H54 (cell line): ENCODE results near the gene ARHGAP25.
"Not testable (repeated sequence)": the region's sequence is repeated elsewhere in the genome, so short reads cannot be mapped to it uniquely, and the experiment has no call there.

Source experiments
- DNase-seq: peaks from one replicate; pipeline ENCODE4 v3.0.0; 2011; ENCODE audit warnings: low spot score, mixed read lengths; ENCODE audit not compliant: insufficient read length
- FAIRE-seq: peaks from 3 replicates; lab custom pipeline; 2011; peaks lifted over from hg19 to GRCh38; lab: Jason Lieb, UNC
- POLR2A ChIP-seq: IDR thresholded peaks from 2 replicates; pipeline ENCODE4 v1.6.1; 2011; ENCODE audit warnings: low read depth, mild to moderate bottlenecking, low read length

Gene ARHGAP25

DNA sequence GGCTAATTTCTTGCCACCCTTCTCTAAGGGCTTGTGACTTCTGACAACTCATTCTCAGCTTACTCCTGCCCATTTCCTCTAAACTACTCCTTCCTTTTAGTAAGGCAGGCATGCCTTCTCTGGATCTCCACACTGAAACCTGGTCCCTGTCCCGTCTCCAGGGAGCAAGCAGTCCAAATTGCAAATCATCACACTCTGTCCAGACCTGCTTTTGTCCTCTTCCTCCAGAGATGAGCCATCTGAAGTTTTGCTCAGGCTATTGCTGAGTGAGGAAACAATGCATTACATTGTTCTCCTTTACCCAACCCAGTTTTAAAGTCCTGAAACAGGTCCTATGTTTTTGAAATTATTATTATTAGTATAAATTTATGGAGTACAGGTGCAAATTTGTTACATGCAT is 57.3 kb downstream of the ARHGAP25 start:
- no peak for FAIRE-seq
- TF ChIP-seq POLR2A, result no peak
- no peak for DNase-seq

DNA sequence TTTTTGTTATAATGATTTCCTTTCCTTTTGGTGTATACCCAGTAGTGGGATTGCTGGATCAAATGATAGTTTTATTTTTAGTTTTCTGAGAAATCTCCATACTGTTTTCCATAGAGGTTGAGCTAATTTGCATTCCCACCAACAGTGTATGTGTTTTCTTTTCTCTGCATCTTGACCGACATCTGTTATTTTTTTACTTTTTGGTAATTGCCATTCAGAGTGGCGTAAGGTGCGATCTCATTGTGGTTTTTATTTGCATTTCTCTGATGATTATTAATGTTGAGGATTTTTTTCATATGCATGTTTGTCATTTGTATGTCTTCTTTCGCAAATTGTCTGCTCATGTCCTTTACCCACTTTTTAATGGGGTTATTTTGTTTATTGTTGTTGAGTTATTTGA is 58.1 kb downstream of the ARHGAP25 start:
- FAIRE-seq (no peak), DNase-seq (no peak)
- no peak for TF ChIP-seq POLR2A

DNA sequence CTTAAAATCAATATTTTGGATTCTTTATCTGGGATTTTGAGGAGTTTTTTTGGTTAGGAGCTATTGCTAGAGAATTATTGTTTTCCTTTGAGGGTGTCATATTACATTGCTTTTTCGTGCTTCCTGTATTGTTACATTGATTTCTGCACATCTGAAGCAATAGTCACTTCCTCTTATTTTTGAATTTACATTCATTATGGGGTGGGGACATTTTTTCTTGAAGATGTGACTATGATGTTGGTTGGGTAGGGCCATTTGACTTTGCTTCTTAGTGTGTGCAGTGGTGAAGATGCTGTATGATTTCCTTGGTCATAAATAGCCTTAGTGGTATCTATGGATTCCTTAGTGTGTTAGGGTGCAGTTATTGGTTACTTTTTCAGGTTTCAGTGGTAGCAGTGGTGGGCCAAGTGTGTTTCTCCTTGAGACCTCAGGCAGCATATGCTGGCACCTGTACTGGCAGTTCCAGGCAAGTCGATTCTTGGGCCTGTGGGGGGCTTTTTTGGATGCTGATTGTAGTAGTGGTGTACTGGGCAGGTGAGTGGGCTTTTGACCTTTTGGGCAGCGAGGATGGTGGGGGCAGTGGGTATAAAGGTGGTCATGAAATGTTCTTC is 61.8 kb downstream of the ARHGAP25 start:
- FAIRE-seq, result no peak
- no peak for DNase-seq
- TF ChIP-seq POLR2A, result no peak

DNA sequence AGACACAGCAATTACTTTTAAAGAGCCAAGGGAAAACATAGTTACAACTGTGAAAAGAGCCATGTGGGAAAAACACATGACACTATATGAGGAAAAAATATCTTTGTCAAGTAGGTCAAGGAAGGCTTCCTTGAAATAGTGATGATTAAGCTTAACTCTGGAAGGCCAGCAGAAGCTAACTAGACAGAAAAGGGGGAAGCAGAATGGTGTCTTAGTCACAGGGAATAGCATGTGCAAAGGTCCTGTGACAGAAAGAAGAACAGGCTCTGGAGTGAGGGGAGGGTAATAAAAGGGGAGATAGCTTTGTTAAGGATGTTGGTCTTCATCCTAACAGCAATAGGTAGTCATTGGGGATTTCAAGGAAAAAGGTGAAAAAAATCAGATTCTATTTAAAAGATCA is 64.0 kb downstream of the ARHGAP25 start:
- no peak for FAIRE-seq
- TF ChIP-seq POLR2A, result no peak
- DNase-seq, result no peak

DNA sequence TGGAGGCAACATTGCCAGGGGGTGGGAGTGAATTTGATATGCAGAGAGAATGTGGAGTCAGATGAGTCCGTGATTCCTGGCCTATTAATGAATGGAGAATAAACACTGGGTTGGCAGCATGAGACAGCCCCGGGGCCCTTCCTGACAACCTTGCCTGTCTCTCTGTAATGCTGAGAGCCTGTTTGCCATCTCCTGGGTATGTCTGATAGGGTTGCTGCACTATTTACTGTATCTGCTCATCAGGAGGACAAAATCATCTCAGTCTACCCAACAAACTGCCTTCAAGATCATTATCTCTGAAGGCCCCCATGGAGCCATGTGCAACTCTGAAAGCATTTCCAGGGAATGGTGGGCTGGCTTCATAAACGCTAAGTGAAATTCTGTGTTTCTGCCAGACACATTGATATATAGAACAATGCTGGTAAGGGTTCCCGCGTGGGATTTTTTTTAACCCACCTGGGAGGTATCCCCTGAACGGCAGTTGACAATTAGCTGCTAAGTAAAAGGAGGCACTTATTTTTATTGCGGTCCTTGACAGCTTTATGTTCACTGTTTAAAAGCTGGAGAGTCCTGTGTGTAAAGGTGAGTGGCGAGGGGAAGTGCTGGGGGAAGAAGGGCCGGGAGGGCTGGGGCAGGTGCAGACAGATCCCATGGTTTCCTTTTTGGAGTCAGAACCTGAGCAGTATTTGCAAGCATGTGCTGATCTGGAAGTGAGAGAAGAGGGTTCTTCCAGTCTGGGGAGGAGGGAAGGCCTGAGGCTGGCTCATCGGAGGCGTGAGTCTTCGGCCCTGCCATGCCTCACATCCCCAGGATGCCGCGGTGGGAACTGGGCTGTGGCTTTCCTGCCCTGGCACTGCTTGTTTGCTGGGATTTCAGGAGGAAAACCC is 64.8 kb downstream of the ARHGAP25 start:
- no peak for DNase-seq
- TF ChIP-seq POLR2A, result no peak
- no peak for FAIRE-seq

DNA sequence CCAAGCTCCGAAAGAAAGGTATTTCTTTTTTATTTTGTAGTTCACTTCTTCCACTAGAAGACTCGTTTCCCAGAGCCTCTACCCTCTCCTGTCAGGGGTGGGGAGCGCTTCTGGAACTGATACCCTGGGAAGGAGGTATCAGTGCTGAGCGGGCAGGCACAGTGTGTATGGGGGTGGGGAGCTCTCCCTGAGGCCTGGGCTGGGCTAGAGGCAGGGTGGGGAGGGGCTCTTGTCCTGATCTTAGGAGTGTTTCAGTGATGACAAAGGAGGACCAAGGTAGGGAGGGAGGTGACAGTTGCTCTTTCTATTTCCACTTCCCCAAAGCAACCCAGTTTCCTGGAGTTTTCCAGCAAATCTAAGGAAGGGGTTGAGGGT is 65.4 kb downstream of the ARHGAP25 start:
- FAIRE-seq, result no peak
- no peak for DNase-seq
- no peak for TF ChIP-seq POLR2A

DNA sequence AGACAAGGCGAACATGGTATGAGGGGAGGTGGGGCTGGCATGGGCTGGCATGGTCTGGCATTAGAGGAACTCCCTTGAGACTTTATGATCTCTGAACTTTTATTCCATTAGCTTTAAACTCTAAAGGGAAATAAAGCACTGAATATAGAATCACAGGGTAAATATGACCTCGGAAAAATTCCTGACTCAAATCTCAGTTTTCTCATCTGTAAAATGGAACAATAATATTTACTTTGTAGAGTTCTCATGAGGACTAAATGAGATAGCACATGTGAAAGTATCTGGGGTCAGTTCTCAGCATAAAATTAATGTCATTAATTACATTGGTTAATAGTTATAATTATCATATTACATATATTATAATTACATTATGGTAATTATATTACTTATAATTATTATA is 65.9 kb downstream of the ARHGAP25 start:
- no peak for TF ChIP-seq POLR2A
- FAIRE-seq (no peak), DNase-seq (no peak)

DNA sequence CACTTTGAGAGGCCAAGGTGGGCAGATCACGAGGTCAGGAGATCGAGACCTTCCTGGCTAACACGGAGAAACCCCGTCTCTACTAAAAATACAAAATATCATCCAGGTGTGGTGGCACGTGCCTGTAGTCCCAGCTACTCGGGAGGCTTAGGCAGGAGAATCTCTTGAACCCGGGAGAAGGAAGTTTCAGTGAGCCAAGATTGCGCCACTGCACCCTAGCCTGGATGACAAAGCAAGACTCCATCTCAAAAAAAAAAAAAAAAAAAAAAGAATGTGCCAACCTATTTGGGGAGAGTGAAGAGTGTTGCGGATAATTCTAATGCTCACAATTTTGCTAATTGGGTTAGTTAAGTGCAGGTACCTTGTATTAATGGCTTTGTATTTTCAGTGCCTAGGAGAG is 67.5 kb downstream of the ARHGAP25 start:
- FAIRE-seq, result not testable (repeated sequence)

DNA sequence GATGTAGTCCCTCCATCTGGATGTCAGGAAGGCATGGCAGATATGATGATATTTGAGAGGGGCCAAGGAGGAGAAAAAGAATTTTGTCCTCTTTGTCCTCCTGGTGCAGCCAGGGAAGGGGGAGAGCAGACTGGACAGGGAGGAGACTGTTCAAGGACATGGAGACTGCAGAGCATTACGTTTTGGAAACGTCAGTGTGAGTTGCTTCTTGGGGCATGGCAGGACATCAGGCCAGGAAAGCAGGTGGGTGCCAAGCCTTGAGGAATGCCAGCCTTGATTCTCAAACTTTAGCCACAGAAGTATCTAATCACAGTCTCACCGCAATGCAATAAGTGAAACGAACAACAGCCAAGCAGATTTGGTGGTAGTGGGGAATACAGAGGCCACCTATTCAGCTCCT is 70.4 kb downstream of the ARHGAP25 start:
- no peak for FAIRE-seq
- no peak for DNase-seq
- TF ChIP-seq POLR2A, result no peak

More for the DNA sequence above, 67.5 kb downstream of the ARHGAP25 start:
- not testable (repeated sequence) for DNase-seq

DNA sequence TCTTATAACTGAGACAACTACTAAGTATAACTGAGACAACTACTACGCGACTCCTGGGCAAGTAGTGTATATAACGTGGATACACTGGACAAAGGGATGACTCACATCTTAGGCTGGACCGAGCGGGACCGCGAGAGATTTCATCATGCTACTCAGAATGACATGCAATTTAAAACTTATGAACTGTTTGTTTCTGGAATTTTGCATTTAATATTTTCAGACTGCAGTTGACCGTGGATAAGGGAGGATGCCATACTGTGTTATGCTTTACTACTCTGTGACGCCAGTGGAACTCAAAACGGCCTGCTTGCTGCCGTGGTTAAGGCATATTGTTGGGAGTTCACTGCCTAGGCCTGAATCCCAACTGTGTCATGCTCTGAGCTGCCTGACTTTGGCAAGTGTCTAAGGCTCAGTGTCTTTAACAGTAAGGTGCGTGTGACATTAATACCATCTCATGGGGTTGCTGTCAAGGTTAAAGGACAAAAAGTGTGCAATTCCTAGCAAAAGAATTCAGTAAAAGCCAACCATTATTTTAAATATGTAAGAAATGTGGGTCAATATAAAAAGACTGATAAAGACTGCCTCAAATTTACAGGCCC is 72.0 kb downstream of the ARHGAP25 start:
- FAIRE-seq (no peak), DNase-seq (no peak)
- no peak for TF ChIP-seq POLR2A

DNA sequence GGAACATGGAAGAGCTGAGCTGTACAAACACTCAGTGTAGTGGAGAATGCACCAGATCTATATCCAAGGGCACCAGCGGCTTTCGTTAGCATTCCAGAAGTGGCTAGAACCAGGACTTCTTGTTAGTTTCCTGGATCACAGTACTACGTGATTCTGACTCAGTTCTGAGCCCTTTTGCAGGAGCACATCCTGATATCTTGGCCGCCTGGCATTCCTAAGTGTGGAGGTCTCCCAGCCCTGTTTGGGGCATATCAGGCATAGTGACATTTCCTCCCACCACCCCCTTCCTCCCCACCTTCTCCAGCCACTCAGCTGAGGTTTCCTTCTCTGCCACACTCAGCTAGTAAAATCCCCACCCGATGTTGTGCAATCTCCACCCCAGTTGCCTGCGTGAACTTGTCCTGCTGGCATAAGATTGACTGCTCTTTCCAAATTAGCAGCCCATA is 73.2 kb downstream of the ARHGAP25 start:
- FAIRE-seq (no peak), DNase-seq (no peak)
- no peak for TF ChIP-seq POLR2A

DNA sequence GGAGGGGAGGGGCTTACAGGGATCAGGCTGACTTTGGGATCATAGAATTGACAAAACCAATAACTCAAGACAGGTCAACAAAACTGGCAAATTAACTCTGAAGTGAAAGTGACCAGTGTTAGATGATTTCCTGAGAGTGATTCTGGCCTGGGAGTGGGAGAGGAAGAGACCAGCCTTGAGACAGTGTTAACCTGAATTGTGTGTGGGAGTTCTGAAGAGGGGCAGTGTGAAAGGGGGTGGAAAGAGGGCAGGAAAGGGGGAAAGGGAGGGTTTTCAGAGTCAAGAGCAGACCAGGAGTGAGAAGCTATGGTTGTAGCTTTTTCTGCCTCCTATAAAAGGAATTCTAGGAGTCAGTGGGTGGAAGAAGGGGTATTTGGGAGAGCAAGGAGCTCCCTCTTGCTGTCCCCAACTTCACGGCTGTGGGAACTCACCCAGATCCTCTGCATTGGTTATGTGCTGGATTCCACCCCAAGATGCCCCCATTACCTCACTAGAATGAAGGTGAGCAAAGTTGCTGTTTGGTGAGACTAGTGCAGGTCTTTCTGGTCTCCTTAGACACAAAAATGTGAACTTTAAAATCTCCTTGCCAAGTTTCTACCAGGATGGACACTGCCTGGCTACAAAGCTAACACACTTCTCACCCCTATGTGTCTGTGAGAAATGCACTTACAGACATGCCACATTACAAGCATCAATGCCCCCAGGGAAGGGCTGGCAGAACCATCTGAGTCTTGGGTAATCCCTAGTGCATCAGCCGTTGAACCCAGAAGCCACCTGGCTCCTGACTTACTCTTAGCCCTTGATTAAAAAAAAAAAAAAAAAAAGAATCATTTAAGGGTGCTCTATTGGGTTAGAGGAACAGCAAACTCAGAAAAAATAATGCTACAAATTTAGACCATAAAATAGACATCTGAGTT is 75.0 kb downstream of the ARHGAP25 start:
- DNase-seq (no peak), FAIRE-seq (no peak)
- no peak for TF ChIP-seq POLR2A

DNA sequence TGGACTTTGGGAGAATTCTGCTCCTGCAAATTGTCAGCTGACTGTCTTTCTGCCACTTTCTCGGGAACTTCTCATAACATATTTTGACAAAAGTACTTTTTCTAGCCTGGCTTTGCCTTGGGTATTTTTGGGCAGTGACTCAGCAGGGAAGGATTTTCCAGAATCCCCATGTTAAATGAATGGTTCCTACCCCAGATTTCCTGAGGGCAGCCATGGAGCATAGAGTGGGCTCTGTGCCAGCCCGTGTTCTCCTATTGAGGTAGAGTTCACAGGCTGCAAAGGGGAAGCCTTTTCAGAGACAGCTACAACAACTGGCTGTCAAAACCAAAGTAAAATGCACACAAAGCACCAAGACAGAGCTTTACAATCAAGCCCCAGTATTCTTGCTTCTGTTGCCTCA is 76.8 kb downstream of the ARHGAP25 start:
- FAIRE-seq, result no peak
- TF ChIP-seq POLR2A, result no peak

More for the DNA sequence above, 76.8 kb downstream of the ARHGAP25 start:
- no peak for DNase-seq
